ENCODE results near the gene TEX51. TPM values are rescaled to one million over a fixed set of nuclear protein-coding genes. Genes with fewer than 3 reads are reported as not detected.

The TEX51 gene
- total RNA-seq, 1 donor from 2014 or later, result not detected

DNA sequence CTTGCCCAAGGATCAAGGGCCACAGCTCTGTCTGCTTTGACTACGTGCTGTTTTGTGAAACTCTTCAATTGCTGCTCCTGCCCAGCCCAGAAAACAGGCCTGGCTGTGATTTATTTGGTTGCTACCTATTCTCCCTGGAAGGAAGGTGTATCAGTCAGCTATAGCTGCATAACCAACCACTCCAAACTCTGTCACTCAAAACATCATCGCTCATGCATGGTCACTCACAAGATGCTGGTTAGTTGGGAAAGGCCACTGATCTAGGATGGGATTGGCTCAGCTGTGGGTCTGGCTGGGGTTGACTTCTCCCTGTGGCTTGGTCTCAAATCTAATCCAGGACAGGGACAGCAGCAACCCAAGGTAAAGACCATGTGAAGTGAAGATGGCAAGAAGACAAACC, 14.6 kb downstream of the TEX51 start:
- no peak for DNase-seq (ENCODE audit: low spot score)

GRCh38 chr2:126913881-126914615, 15.4 kb downstream of the TEX51 start:
- DNase-seq (ENCODE audit: low spot score), result peak; percentile 60

GRCh38 chr2:126914811-126915500, 16.3 kb downstream of the TEX51 start:
- peak; percentile 80 for DNase-seq (ENCODE audit: low spot score)

GRCh38 chr2:126915903-126916302, 17.2 kb downstream of the TEX51 start:
- DNase-seq (ENCODE audit: low spot score), result peak; percentile 37

- peak; percentile 73 for DNase-seq (ENCODE audit: low spot score)
Measured at GRCh38 chr2:126916744-126917143, 18.1 kb downstream of the TEX51 start.

DNA sequence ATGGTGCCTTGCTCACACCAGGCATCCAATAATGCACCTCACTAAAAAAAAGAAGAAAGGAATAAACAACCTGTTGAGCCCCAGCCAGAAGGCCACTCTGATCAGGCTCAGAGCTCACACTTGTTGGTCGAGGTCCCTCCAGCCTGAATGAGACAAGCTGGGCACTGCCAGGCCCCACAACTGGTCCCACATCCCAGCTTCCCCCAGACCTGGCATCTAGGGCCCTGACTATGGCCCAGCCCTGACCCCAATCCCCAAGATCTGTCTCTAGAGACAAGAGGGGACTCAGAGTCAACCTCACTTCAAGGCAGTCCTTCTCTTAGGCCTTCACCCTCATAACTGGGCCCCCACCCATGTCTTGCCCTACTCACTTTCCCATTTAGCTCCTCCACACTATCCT, 22.4 kb downstream of the TEX51 start:
- no peak for DNase-seq (ENCODE audit: low spot score)

DNA sequence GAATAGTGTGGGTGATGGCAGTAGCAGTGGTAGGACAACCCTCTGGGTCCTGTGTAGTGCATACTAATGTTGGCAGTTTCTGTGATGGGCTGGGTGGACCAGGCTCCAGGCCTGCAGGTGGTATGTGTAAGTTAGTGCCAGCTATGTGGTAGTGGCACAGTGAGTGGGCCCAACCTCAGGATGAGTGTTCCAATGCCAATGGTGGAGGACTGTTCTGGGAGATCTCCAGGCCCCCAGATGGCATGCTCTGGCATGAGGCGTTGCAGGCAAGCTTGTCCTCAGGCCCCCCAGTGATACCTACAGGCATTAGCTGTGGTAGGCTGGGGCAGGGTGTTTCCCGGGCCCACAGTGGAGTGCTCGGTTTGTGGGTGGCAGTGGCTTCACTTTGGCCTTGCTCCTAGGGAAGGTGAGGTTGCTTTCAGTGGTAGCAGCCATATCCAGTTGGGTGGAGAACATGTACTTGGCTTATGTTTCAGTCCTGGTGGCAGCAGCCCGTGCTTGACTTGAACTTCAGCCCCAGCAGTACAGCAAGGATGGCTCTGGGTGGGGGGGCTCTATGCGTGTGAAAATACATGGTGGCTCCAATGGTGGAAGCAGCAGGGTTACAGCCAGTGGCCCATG, 32.4 kb downstream of the TEX51 start:
- DNase-seq (ENCODE audit: low spot score), result no peak

DNA sequence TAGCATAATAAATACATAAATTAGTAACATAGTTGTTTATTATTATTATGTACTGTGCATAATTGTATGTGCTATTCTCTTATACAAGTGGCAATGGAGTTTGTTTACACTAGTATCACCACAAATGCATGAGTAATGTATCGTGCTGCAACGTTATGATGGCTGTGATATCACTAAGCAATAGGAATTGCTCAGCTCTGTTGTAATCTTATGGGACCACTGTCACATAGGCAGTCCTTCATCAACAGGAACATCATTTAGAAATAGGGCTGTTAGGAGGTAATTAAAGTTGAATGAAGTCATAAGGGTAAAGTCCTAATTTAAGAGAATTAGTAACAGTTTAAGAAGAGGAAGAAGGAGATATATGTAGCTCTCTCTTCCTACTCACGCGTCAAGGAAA, 33.8 kb downstream of the TEX51 start:
- DNase-seq (ENCODE audit: low spot score), result no peak

DNA sequence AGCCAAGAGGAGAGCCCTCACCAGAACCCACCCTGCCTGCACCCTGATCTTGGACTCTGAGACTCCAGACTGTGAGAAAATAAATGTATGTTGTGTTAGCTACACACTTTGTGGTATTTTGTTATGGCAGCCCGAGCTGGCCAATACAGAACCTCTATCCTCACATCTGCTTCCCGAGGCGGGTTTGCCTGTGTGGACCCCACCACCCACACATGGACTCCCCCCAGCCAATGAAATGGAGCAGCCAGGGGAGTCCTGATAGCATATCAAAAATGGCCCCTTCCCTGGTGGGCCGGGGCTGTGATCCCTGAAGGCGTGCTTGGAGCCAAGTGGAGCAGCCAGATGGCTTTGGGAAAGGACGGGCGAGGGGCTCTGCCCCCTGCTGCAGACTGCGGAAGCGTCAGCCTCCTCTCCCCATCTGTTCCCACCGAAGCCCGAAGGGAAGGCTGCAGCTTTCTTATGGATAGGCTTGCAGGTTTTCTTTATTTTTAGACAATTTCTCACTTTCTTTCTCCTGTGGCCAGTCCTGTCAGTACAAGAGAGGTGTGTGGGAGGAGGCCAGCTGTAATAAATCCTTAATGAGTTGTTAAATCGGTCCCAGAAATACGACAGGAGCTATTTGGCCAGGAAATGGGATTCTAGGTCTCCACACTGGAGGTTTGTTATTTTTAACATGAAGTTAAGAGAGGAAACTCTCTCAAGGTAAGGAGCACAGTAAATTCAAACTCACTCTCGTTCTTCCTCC, 34.4 kb downstream of the TEX51 start:
- no peak for DNase-seq (ENCODE audit: low spot score)

- DNase-seq (ENCODE audit: low spot score), result no peak
Measured at GRCh38 chr2:126933711-126934091, 35.0 kb downstream of the TEX51 start.

GRCh38 chr2:126934809-126935208, 36.1 kb downstream of the TEX51 start:
- no peak for DNase-seq (ENCODE audit: low spot score)

DNA sequence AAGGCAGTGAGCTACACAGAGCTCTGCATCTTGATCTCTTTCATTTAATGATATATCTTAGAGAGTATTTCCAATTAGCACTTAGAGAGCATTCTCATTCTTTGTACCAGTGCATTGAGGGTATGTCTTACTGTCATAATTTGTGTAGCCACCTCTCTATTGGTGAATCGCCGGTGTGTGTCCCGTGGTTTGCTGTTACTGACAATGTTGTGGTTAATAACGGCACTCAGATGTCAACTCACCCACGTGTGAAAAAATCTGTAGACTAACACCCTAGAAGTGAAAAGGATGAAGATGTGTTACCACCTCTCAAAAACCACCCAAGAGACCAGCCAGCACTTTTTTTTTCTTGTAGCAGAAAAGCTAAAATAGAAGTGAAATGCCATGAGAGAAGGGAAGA, 37.1 kb downstream of the TEX51 start:
- no peak for DNase-seq (ENCODE audit: low spot score)

DNA sequence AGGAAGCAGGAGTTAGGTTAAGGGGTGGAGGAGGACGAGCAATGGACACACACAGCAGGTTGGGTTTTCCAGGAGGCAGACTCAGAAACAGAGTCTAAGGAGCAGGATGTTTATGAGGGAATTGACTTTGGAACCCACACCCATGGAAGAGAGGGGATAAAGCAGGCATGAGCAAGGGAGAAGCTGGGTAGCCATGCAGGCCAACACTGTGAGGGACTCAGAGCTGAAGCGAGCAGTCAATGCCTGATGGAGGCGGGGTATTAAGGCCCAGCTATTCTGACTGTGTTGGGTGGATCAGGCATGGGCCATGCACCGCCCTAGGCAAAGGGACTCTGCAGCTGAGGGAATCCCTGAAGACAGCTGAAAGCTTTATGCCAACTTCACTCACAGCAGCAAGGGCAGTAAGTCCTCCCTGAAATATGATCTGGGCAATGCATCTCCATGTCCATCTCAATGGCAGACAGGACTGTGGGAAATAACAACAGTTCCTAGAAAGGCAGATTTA, 37.6 kb downstream of the TEX51 start:
- DNase-seq (ENCODE audit: low spot score), result no peak

DNA sequence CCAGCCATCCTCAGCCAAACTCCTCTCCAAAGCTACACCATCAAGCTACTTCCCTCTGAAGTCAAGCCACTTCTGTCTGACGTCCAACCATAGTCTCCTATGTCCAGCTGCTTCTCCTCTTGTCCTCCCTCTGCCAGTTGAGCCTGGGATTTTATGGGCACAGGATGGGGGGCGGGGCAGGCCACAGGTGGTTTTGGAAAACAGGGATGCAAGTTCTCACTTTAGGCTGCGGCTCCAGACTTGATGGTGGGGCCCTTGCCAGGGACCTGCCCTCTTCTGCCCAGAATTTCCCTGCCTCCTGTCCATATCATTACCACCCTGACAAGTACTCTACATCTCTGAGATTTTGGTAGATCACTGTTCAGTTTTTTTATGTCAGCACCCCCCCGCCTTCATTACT, 41.6 kb downstream of the TEX51 start:
- DNase-seq (ENCODE audit: low spot score), result no peak

DNA sequence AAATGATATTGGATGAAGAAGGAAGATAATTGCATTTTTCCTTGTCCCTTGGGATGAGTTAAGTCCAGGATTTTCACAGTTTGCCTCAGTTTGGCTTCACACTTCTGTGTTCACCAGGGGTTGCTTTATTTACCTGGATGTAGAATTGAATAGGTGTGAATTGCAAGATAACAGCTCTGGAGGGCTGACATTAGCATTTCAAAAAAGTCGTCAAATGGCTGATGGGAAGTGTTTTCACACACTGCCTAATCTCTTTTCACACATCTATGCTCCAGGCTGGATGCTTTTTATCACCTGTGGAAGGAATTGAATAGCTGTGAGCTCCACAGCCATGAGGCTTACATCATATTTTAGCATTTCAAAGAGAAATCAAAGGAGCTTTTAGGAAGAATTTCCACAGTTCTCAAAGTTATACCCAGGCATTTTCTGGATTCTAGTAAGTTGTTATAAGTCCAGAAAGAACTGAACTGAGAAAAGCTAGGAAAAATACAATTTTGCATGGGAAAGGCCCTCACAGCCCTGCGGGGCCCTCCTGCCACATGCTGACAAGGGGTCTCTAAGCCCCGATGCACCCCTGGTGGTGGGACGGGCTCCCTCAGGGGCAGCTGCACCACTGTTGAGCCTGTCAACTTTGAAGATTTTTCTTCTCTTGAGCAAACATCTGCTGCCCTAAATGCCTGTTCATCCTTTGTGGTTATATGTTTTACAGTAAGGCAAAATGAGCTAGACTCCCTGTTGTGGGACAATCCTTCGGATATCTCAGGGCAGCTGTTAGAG, 43.9 kb downstream of the TEX51 start:
- DNase-seq (ENCODE audit: low spot score), result no peak

DNA sequence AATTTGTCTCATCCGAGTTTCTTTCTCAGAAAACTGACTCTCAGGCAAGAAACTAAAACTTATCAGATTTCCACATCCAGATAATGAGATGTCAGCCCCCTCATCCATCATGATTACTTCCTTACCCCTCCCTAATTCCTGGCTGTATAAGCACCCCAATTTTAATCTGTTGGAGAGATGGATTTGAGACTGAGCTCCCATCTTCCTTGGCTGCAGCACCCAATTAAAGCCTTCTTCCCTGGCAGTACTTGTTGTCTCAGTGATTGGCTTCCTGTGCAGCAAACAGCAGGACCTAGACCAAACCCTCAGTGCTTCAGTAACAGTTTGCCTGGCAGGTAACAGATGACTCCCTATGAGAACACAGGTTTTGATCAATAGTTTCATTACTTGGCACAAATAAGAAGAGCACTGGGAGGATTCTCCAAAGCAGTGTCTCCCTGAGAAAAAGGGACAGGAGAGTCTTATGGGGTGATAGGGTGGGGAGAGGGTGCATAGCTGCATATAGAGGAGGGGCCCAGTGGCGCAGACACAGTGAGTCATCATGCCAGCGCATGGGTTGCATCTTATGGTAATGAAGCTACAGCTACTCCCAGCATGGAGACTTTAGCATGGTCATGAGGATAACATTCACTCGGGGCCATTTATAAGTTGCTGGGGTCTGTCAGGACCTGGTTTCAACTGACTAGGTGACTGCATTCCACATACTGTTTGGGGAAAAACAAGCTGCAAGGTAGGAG, 45.1 kb downstream of the TEX51 start:
- DNase-seq (ENCODE audit: low spot score), result no peak

DNA sequence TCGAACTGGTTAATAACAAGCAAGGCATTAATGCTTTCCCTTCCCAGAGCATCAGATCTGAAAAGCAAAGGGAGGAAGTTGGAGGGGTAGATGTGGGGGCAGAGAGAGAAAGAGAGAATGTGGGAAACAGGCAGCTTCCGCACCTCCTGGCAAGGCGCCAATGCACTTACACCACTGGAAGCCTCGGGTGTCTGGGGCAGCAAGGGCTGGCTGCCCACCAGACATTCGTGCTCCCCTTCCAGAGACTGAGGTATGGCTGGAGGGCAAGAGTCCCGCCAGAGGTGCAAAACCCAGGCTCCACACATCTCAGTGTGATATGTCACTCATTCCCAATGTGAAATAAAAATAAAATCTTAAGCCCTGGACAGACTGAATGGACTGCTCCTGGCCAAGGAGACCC, 46.4 kb downstream of the TEX51 start:
- no peak for DNase-seq (ENCODE audit: low spot score)

- no peak for DNase-seq (ENCODE audit: low spot score)
Measured at GRCh38 chr2:126946318-126947102, 47.8 kb downstream of the TEX51 start.

DNA sequence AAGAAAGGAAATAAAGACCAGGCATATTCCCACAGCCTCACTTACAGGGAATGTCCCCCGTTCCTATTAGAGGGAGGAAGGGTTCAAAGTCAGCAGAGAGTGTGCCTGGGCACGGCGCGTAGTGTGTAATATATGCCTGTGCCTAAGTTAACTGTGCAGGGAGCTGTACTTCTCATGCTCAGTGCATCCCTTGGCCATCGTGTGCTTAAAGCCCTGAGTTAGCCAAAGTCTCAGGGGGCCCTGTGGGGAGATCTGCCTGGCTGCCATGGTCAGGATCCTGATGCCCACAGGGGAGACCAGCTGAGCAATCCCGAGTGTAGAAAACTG, 48.4 kb downstream of the TEX51 start:
- DNase-seq (ENCODE audit: low spot score), result no peak

- no peak for DNase-seq (ENCODE audit: low spot score)
Measured at GRCh38 chr2:126949775-126950174, 51.1 kb downstream of the TEX51 start.

All from mesenteric fat pad (tissue), 1 donor.